GM19455 (cell line): Measurements from ENCODE around the gene ZCCHC7.
"Not testable (repeated sequence)": the region's sequence is repeated elsewhere in the genome, so short reads cannot be mapped to it uniquely, and the experiment has no call there.

Experiments
- ATAC-seq: cut with Tn5 transposase; IDR thresholded peaks from one replicate; pipeline ENCODE4 v1.9.1; 2021; ENCODE audit not compliant: unreplicated experiment

The ZCCHC7 gene

DNA sequence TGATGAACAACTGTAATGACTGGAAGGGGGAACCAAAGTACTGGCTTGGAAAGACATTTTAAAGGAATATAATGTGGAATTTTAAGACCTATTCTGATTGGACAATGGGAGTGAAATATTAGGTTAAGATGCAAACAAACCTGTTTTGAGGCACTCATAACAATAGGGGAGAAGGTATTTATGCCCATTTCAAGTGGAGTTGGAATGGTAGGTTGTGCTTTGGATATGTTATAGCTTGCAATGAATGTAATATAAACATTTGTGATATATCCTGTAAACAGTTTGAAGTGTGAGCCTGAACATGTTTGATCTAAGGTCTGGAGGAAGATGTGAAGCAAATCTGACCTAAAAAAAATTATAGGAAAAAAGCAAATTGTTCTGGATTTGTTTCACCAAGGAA is 172.5 kb downstream of the ZCCHC7 start:
- no peak for ATAC-seq

GRCh38 chr9:37293664-37294524 is 173.5 kb downstream of the ZCCHC7 start:
- peak; percentile 58 for ATAC-seq

DNA sequence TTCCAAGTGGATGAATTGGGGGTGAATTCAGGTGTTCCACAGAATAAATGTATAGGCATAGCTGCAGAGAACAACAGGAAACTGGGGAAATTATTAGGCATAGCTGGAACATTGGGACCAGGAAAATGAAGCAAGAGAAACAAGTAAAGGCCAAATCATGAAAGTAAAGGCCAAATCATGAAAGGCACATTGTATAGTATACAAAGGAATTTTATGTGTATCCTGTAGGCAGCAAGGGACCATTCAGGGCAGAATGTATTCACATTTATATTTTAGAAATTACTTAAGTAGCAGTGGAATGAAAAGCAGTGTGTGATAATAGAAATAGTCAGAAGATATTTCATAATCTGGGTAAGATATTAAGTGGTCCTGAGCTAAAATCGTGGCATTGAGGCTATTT is 174.8 kb downstream of the ZCCHC7 start:
- ATAC-seq: no peak

DNA sequence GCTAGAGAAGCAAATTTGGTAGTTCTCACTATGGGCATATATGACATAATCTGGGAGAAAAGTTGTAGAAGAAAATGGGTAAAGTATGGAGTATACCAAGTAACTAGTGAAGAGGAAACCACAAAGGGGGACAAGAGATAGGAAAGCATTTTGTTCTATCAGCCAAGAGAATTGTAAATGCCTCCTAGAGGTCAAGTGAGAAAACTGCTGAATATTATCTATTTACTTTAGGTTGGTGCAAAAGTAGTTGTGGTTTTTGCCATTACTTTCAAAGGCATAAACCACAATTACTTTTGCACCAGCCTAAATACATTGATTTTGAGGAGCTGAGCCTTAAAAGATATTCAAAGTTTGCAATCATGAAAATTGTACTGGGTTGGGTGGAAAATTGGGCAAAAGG is 175.4 kb downstream of the ZCCHC7 start:
- no peak for ATAC-seq

- ATAC-seq: no peak
These were observed 177.2 kb downstream of the ZCCHC7 start for GRCh38 chr9:37297592-37297991.

- ATAC-seq: no peak
These were observed 180.2 kb downstream of the ZCCHC7 start for GRCh38 chr9:37300620-37301019.

DNA sequence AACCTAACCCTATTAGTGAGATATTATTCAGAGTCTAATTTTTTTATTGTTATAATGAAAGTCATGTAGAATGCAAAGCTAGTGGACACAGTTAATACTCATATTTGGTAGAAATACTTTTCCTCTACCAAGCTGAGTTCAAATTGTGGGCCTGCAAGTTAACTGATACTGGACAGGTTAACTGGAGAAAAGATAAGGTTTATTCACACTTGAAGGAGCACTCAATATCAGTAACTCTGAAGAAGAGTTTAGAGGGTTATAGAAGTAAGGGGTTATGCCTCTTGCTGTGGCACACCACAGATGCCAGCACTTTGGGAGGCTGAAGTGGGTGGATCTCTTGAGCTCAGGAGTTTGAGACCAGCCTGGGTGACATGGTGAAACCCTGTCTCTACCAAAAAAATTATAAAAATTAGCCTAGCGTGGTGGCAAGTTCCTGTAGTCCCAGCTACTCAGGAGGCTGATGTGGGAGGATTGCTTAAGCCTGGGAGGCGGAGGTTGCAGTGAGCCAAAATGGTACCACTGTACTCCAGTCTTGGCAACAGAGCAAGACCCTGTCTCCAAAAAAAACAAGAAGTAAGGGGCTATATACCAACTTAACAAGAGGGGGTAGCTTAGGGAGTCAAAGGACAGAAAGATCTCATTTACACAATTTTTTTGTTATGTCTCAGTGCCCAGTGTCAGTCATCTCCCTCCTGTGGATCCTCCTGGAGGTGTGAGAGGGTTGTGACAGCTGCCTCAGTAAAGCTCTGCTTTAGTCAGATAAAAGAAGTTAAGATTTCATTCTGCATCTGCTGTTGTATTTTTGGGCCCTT is 180.9 kb downstream of the ZCCHC7 start:
- ATAC-seq: no peak

GRCh38 chr9:37301854-37302172 is 181.4 kb downstream of the ZCCHC7 start:
- no peak for ATAC-seq

GRCh38 chr9:37302277-37302676 is 181.9 kb downstream of the ZCCHC7 start:
- ATAC-seq: peak; percentile 74

DNA sequence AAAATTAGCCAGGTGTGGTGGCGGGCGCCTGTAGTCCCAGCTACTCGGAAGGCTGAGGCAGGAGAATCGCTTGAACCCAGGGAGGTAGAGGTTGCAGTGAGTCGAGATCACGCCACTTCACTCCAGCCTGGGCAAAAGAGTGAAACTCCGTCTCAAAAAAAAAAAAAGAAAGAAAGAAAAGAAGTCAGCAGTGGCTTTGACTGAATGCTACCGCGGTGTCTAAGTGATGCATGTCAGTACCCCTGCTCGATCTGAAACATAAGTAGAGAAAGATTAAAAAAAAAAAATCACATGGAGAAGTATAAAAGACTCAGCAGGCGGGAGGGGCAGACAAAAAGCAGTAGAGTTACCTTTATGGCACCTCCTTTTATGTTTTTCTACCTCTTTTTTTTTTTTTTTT is 182.9 kb downstream of the ZCCHC7 start:
- not testable (repeated sequence) for ATAC-seq

GRCh38 chr9:37309136-37309535 is 188.8 kb downstream of the ZCCHC7 start:
- ATAC-seq: no peak

- ATAC-seq: no peak
These were observed 191.7 kb downstream of the ZCCHC7 start for GRCh38 chr9:37311938-37312708.

GRCh38 chr9:37324261-37324683 is 203.9 kb downstream of the ZCCHC7 start:
- peak; percentile 56 for ATAC-seq

- no peak for ATAC-seq
These were observed 204.5 kb downstream of the ZCCHC7 start for GRCh38 chr9:37324691-37325490.

GRCh38 chr9:37325778-37326177 is 205.4 kb downstream of the ZCCHC7 start:
- no peak for ATAC-seq

DNA sequence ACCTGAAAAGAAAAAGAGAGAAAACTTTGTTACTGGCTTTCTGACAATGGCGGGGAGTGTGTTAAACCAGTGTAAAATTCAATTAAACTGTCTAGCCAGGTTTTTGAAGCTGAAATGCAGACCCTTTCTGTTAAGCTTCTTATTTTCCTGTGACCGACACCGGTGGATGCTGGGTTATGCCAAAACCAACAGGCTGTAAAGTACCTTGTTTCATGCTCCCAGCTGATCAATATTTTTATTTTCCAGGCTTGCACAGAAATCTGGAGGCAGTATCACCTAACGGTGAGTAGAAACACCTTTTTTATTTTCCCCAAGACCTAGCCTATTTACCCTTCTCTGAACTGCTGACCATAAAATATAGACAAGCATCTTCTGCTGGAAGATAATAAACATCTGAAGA is 207.2 kb downstream of the ZCCHC7 start:
- ATAC-seq: no peak

- no peak for ATAC-seq
These were observed 208.3 kb downstream of the ZCCHC7 start for GRCh38 chr9:37328556-37329227.

DNA sequence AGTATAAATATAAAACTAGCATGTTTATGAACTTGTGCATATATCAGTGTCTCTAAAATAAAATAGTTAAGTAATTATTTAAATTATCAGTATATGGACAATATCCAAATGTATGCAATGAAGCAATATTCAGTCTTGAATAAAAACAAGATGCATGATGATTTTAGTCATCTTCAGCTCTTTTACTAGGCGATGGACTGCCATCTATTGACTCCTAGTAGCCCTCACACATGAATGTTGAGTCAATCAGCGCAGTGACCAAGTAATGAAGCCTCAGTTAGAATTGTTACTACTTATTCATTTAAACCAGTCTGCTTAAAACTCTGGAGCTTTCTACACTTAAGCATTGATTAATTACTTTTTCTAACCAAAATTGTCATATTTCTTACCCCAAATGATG is 209.2 kb downstream of the ZCCHC7 start:
- no peak for ATAC-seq

GRCh38 chr9:37331871-37332270 is 211.5 kb downstream of the ZCCHC7 start:
- no peak for ATAC-seq

GRCh38 chr9:37332578-37332977 is 212.2 kb downstream of the ZCCHC7 start:
- ATAC-seq: no peak
